Caco-2 (cell line): ENCODE measurements around the gene PSMG3. TPM values are rescaled to one million over a fixed set of nuclear protein-coding genes. Genes with fewer than 3 reads are reported as not detected.
A peak's percentile ranks its signal among the peaks of the same experiment; 100 is the strongest.

Experiments
- BruUV-seq: library from RNA; stranded (reverse); fragments of 400-500 nt; replicated peaks from 2 replicates; lab custom pipeline; 2021; lab: Mats Ljungman, UMichigan
- CTCF ChIA-PET: fragments of 300-600 bp; sonication (Branson Sonifier 250); formaldehyde crosslinking; loops from one replicate; lab custom pipeline; 2022; ENCODE audit warnings: antibody characterized with exemption; lab: Charles Lee
- POLR2A ChIA-PET: fragments of 300-600 bp; sonication (Branson Sonifier 250); formaldehyde crosslinking; loops from one replicate; lab custom pipeline; 2022; ENCODE audit warnings: antibody characterized with exemption; lab: Charles Lee
- DNase-seq, 2 experiments: peaks; one replicate each; pipeline versions ENCODE4 v3.0.0 to v3.0.0-alpha.2; 2020 to 2022
- H3K27me3 ChIP-seq: replicated peaks from 2 replicates; pipeline ENCODE4 v1.6.0; 2011; ENCODE audit warnings: low read length; ENCODE audit not compliant: control insufficient read depth, insufficient read depth
- H3K36me3 ChIP-seq: 2 replicates; pipeline ENCODE4 v1.5.1; 2011; ENCODE audit warnings: low read length; ENCODE audit not compliant: control insufficient read depth, insufficient read depth
- H3K4me1 ChIP-seq: fragments of 250-450 bp; sonication (Bioruptor Pico); 2 replicates; pipeline ENCODE4 v1.5.1; 2020; ENCODE audit warnings: mild to moderate bottlenecking
- H3K4me3 ChIP-seq: 2 replicates; pipeline ENCODE4 v1.5.1; 2011; ENCODE audit warnings: low read depth, mild to moderate bottlenecking, control low read depth, low read length
- H3K9me3 ChIP-seq: fragments of 250-450 bp; sonication (Bioruptor Pico); 2 replicates; pipeline ENCODE4 v1.5.1; 2020; ENCODE audit warnings: mild to moderate bottlenecking, moderate library complexity
- H3K27ac Mint-ChIP-seq: one replicate; pipeline ENCODE4 v1.8.0; 2022; ENCODE audit warnings: mixed read lengths; ENCODE audit not compliant: unreplicated experiment
- H3K27me3 Mint-ChIP-seq: one replicate; pipeline ENCODE4 v1.8.0; 2022; ENCODE audit warnings: mixed read lengths; ENCODE audit not compliant: insufficient read depth, unreplicated experiment
- H3K36me3 Mint-ChIP-seq: one replicate; pipeline ENCODE4 v1.8.0; 2022; ENCODE audit warnings: mild to moderate bottlenecking, mixed read lengths; ENCODE audit not compliant: insufficient read depth, unreplicated experiment
- H3K4me1 Mint-ChIP-seq: one replicate; pipeline ENCODE4 v1.8.0; 2022; ENCODE audit warnings: low read depth, mixed read lengths; ENCODE audit not compliant: unreplicated experiment
- H3K4me3 Mint-ChIP-seq: one replicate; pipeline ENCODE4 v1.8.0; 2022; ENCODE audit warnings: mild to moderate bottlenecking, moderate library complexity, mixed read lengths; ENCODE audit not compliant: unreplicated experiment
- H3K9me3 Mint-ChIP-seq: one replicate; pipeline ENCODE4 v1.8.0; 2022; ENCODE audit warnings: mixed read lengths; ENCODE audit not compliant: unreplicated experiment
- CTCF ChIP-seq, 2 experiments: fragments of 200-600 bp in 1 of 2; IDR thresholded peaks; 1 replicate in 1 of 2; 2 replicates in 1 of 2; pipeline versions ENCODE4 v1.5.1 to v1.8.0; 2011 to 2022; ENCODE audit warnings: antibody characterized with exemption in 1 of 2, control low read depth in 1 of 2, inconsistent platforms in 1 of 2, low read depth in 1 of 2, low read length in 1 of 2, mild to moderate bottlenecking in 1 of 2, moderate library complexity in 1 of 2; ENCODE audit not compliant: insufficient read depth in 1 of 2, severe bottlenecking in 1 of 2, unreplicated experiment in 1 of 2
- intact Hi-C: fragments of 100-400 bp; cut with micrococcal nuclease; formaldehyde crosslinking; loops from one replicate; pipeline ENCODE4 v1.10.0; 2022; ENCODE audit not compliant: unreplicated experiment
- total RNA-seq: library from RNA; stranded (reverse); gene quantifications from 2 replicates; pipeline ENCODE4 v1.2.3, GENCODE V29; 2022

The PSMG3 gene
- total RNA-seq, 1 experiment from 2014 or later, result 35.1 TPM

GRCh38 chr7:1558841-1559625 is 10.8 kb downstream of the PSMG3 start:
- ChIA-PET POLR2A (no interaction called here), CTCF (interaction anchor here (1.3 kb wide), 1 partner anchor 22 kb away, joined by 4 read pairs; no protein-coding TSS in a partner anchor)
- peak in 1 of 2 experiments; percentile 52 for DNase-seq
- H3K27ac Mint-ChIP-seq, result peak overlapping the region; percentile 35
- Histone ChIP-seq H3K4me3 (no peak overlapping the region), H3K27me3 (no peaks in the 10 kb centered on the region), H3K36me3 (no peaks in the 10 kb centered on the region), H3K9me3 (no peaks in the 10 kb centered on the region), H3K4me1 (peaks cover 29% of the 10 kb centered on the region)
- H3K27me3 Mint-ChIP-seq, result no peaks in the 10 kb centered on the region
- no peak overlapping the region for H3K4me3 Mint-ChIP-seq
- TF ChIP-seq CTCF (IDR thresholded peaks at IDR 0.05; ENCODE audit: insufficient read depth in 1 of 2, low read depth in 1 of 2, low read length in 1 of 2, severe bottlenecking in 1 of 2, unreplicated experiment in 1 of 2), result no peak
- peaks cover 7% of the 10 kb centered on the region for H3K36me3 Mint-ChIP-seq
- H3K4me1 Mint-ChIP-seq, result peaks cover 24% of the 10 kb centered on the region
- BruUV-seq, result no TSS peak
- intact Hi-C loops, result no loop called here
- no peaks in the 10 kb centered on the region for H3K9me3 Mint-ChIP-seq

- intact Hi-C loops, result no loop called here
- no peaks in the 10 kb centered on the region for H3K9me3 ChIP-seq
- no peaks in the 10 kb centered on the region for H3K36me3 ChIP-seq
- Mint-ChIP-seq H3K4me1 (peaks cover 24% of the 10 kb centered on the region), H3K36me3 (peaks cover 7% of the 10 kb centered on the region), H3K27me3 (no peaks in the 10 kb centered on the region), H3K4me3 (no peak overlapping the region), H3K27ac (peak overlapping the region; percentile 35), H3K9me3 (no peaks in the 10 kb centered on the region)
- BruUV-seq, result no TSS peak
- H3K4me3 ChIP-seq, result no peak overlapping the region
- peaks cover 31% of the 10 kb centered on the region for H3K4me1 ChIP-seq
- no peak for DNase-seq
- peak in 1 of 2 experiments; percentile 29 for TF ChIP-seq CTCF (IDR thresholded peaks at IDR 0.05; ENCODE audit: insufficient read depth in 1 of 2, low read depth in 1 of 2, low read length in 1 of 2, severe bottlenecking in 1 of 2, unreplicated experiment in 1 of 2)
- CTCF ChIA-PET, result interaction anchor here (1.3 kb wide), 1 partner anchor 21 kb away, joined by 4 read pairs; no protein-coding TSS in a partner anchor
- H3K27me3 ChIP-seq, result no peaks in the 10 kb centered on the region
- POLR2A ChIA-PET, result no interaction called here
These were observed 11.5 kb downstream of the PSMG3 start for GRCh38 chr7:1558181-1558811.

GRCh38 chr7:1557771-1558170 is 12.1 kb downstream of the PSMG3 start:
- POLR2A ChIA-PET, result no interaction called here
- no TSS peak for BruUV-seq
- no peak for DNase-seq
- H3K27ac Mint-ChIP-seq, result no peak overlapping the region
- peaks cover 8% of the 10 kb centered on the region for H3K36me3 Mint-ChIP-seq
- peaks cover 31% of the 10 kb centered on the region for H3K4me1 ChIP-seq
- no peaks in the 10 kb centered on the region for H3K36me3 ChIP-seq
- no peaks in the 10 kb centered on the region for H3K9me3 ChIP-seq
- H3K27me3 ChIP-seq, result no peaks in the 10 kb centered on the region
- intact Hi-C loops, result no loop called here
- no peak overlapping the region for H3K4me3 Mint-ChIP-seq
- no peak for TF ChIP-seq CTCF (IDR thresholded peaks at IDR 0.05; ENCODE audit: insufficient read depth in 1 of 2, low read depth in 1 of 2, low read length in 1 of 2, severe bottlenecking in 1 of 2, unreplicated experiment in 1 of 2)
- H3K27me3 Mint-ChIP-seq, result no peaks in the 10 kb centered on the region
- CTCF ChIA-PET, result interaction anchor here (1.3 kb wide), 1 partner anchor 21 kb away, joined by 4 read pairs; no protein-coding TSS in a partner anchor
- peaks cover 24% of the 10 kb centered on the region for H3K4me1 Mint-ChIP-seq
- no peak overlapping the region for H3K4me3 ChIP-seq
- H3K9me3 Mint-ChIP-seq, result no peaks in the 10 kb centered on the region
